Hepatocyte (in vitro differentiated cells): ENCODE measurements around the gene PRDM7. TPM values are rescaled to one million over a fixed set of nuclear protein-coding genes. Genes with fewer than 3 reads are reported as not detected.

Experiments used
- DNase-seq: peaks from one replicate; pipeline ENCODE4 v3.0.0-alpha.2; 2016; ENCODE audit warnings: low spot score
- H2AFZ ChIP-seq: fragments of 200-600 bp; sonication (generic); 2 replicates; pipeline ENCODE4 v1.6.0; 2016; ENCODE audit warnings: antibody characterized with exemption, mild to moderate bottlenecking
- H3K27ac ChIP-seq: fragments of 200-600 bp; sonication (generic); 2 replicates; pipeline ENCODE4 v1.5.1; 2016; ENCODE audit warnings: mild to moderate bottlenecking
- H3K27me3 ChIP-seq: fragments of 200-600 bp; sonication (generic); 2 replicates; pipeline ENCODE4 v1.6.1; 2016
- H3K36me3 ChIP-seq: fragments of 200-600 bp; sonication (generic); replicated peaks from 2 replicates; pipeline ENCODE4 v1.5.1; 2016; ENCODE audit warnings: low read depth; ENCODE audit not compliant: insufficient read depth
- H3K4me1 ChIP-seq: fragments of 200-600 bp; sonication (generic); 2 replicates; pipeline ENCODE4 v1.5.1; 2016; ENCODE audit warnings: mild to moderate bottlenecking, moderate library complexity; ENCODE audit not compliant: insufficient read depth
- H3K4me2 ChIP-seq: fragments of 200-600 bp; sonication (generic); 2 replicates; pipeline ENCODE4 v1.6.0; 2016
- H3K4me3 ChIP-seq: fragments of 200-600 bp; sonication (generic); 2 replicates; pipeline ENCODE4 v1.5.1; 2016; ENCODE audit warnings: mild to moderate bottlenecking
- H3K79me2 ChIP-seq: fragments of 200-600 bp; sonication (generic); 2 replicates; pipeline ENCODE4 v1.6.0; 2017; ENCODE audit warnings: mild to moderate bottlenecking
- H3K9me2 ChIP-seq: fragments of 200-600 bp; sonication (generic); replicated peaks from 2 replicates; pipeline ENCODE4 v1.6.0; 2017; ENCODE audit warnings: mild to moderate bottlenecking; ENCODE audit not compliant: insufficient read depth
- H3K9me3 ChIP-seq: fragments of 200-600 bp; sonication (generic); 2 replicates; pipeline ENCODE4 v1.5.1; 2016; ENCODE audit warnings: low read depth, mild to moderate bottlenecking
- H4K20me1 ChIP-seq: fragments of 200-600 bp; sonication (generic); 2 replicates; pipeline ENCODE4 v1.6.0; 2016; ENCODE audit warnings: mild to moderate bottlenecking; ENCODE audit not compliant: insufficient read depth, poor library complexity, severe bottlenecking
- EZH2 ChIP-seq: fragments of 200-600 bp; sonication (generic); IDR thresholded peaks from 2 replicates; pipeline ENCODE4 v1.6.1; 2016; ENCODE audit warnings: antibody characterized with exemption, mild to moderate bottlenecking, borderline replicate concordance
- EZH2phosphoT487 ChIP-seq: fragments of 200-600 bp; sonication (generic); IDR thresholded peaks from one replicate; pipeline ENCODE4 v1.6.1; 2018; ENCODE audit warnings: antibody characterized with exemption, mild to moderate bottlenecking, low read depth, moderate library complexity; ENCODE audit not compliant: unreplicated experiment, severe bottlenecking
- WGBS: methylation state at CpG from one replicate; pipeline ENCODE4 v1.1.6; 2016; ENCODE audit warnings: low lambda C conversion rate; ENCODE audit errors: missing lambda C conversion rate; 5-methylcytosine and 5-hydroxymethylcytosine counted together
- polyA plus RNA-seq: library from polyadenylated mRNA; unstranded; fragments of >200 nt; fragmentation: Nextera tagmentation; extraction: Ambion mirVana; gene quantifications from 2 replicates; pipeline ENCODE4 v1.2.1, GENCODE V29; 2016
- total RNA-seq: library from RNA; depleted of rRNA; stranded (reverse); fragments of >200 nt; gene quantifications from 2 replicates; pipeline ENCODE4 v1.2.3, GENCODE V29; 2014
- TF ChIP-seq, protein P1 (sequence below): fragments of 200-600 bp; sonication (generic); IDR thresholded peaks from 2 replicates; pipeline ENCODE4 v1.5.1; 2016; ENCODE audit warnings: antibody characterized with exemption, mild to moderate bottlenecking; ENCODE audit not compliant: poor library complexity

Gene PRDM7
- total and polyA plus RNA-seq, 2 experiments from 2014 or later: not detected

DNA sequence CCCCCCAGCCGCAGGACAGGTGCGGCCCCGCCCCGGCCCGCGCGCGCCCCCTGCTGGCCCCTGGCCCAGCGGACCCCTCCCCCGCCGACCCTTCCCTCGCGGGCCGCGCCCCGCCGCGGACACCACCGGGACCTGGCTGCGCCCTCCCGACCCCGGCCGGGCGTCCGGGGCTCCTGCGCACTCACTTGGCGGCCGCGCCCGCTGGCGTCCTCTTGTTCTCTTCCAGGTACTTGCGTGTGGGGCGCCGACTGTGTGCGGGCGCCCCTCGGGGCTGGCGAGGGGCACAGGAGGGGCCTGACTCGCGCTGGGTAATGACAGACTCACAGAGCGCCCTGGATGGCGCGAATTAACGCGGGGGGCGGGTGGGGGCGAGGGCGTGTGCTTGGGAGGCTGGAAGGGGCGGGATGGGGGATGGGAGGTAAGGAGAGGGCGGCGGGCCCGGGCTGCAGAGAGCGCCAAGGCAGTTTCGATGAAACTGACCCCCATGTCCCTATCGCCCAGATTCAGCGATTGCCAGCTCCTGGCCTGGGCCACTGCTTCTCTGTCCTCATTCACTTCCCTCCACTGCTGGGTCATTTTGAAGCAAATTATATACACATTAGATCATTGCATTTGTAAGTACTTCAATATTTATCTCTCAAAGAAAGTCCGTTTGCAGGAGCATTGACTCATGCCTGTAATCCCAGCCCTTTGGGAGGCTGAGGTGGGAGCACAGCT is 57.4 kb downstream of the PRDM7 start:
- DNase-seq: peak; percentile 80
- Histone ChIP-seq H3K27ac (peak overlapping the region; percentile 94), H2AFZ (peak overlapping the region; percentile 97), H4K20me1 (no peaks in the 10 kb centered on the region), H3K9me2 (no peaks in the 10 kb centered on the region), H3K79me2 (peaks cover 2% of the 10 kb centered on the region), H3K4me3 (peak overlapping the region; percentile 97), H3K4me1 (peaks cover 9% of the 10 kb centered on the region), H3K4me2 (peak overlapping the region; percentile 97), H3K9me3 (no peaks in the 10 kb centered on the region), H3K36me3 (no peaks in the 10 kb centered on the region), H3K27me3 (no peaks in the 10 kb centered on the region)
- 1% methylated on average over 34 of the region's 57 CpGs for WGBS
- no peak for TF ChIP-seq EZH2
- TF ChIP-seq, protein P1, sequence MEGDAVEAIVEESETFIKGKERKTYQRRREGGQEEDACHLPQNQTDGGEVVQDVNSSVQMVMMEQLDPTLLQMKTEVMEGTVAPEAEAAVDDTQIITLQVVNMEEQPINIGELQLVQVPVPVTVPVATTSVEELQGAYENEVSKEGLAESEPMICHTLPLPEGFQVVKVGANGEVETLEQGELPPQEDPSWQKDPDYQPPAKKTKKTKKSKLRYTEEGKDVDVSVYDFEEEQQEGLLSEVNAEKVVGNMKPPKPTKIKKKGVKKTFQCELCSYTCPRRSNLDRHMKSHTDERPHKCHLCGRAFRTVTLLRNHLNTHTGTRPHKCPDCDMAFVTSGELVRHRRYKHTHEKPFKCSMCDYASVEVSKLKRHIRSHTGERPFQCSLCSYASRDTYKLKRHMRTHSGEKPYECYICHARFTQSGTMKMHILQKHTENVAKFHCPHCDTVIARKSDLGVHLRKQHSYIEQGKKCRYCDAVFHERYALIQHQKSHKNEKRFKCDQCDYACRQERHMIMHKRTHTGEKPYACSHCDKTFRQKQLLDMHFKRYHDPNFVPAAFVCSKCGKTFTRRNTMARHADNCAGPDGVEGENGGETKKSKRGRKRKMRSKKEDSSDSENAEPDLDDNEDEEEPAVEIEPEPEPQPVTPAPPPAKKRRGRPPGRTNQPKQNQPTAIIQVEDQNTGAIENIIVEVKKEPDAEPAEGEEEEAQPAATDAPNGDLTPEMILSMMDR: peak; percentile 34
- no peak for TF ChIP-seq EZH2phosphoT487

DNA sequence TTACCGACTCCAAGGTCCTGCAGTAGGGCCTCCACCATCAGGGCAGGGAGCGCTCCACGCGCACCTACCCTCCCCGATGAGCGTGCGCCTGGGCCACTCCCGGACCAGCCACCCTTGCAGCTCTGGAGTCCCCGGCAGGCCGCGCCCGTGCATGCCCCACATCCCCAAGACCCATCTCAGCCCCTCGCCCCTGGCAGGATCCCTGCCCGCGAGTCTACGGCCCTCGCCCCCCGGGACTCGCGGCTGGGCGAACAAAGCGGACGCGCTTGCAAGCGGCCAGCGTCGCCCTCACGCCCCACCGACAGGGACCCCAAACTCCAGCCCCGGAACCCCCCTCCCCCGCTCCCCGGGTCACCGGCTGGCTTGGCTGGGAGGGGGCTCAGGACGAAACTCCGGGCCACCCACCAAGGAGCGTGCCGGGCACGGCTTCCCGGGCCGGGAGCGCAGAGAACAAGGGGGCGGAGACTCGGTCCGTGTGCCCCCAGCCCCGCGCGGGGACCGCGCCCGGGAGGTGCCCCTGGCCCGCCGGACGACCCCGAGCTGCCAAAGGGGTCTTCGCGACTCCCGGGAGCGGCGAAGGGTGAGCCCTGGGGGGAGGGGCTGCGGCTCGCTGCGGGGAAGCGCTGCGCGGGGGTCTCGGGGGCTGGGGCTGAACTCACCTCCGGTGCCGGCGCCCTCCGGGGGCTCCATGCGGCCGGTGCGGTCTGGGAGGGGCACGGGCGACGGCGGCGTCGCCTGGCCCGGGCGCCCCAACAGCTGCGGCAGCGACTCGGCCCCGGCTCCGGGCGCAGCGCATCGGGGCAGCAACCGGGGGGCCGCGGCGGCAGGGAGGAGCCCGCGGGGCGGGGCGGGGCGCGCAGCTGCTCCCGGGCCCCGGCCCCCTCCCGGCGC is 58.2 kb downstream of the PRDM7 start, which contains the start of gene DBNDD1:
DBNDD1 (minus strand) TSS at position 805 of the 891 bp plus-strand sequence; CDS start at position 690, 115 bp downstream.
- 2% methylated on average over 16 of the region's 103 CpGs for WGBS

DNA sequence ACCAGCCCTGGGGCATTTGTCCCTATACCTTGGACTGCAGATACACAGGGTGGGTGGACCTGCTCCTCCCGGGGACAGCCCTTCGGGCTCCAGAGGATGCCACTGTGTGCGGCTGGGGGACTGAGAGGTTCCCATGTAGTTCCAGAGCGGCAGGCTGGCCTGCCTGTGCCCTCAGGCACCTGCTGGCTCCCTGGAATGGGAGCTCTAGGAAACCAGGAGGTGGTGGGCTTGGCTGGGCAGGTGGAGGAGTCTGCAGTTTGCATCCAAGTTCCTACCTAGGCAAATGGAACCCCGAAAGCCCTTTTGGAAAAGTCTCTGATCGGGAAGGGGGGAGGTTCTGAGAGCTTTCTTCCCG is 58.9 kb downstream of the PRDM7 start:
- no peaks in the 10 kb centered on the region for H3K9me2 ChIP-seq
- H3K4me2 ChIP-seq: peak overlapping the region; percentile 100
- no peaks in the 10 kb centered on the region for H3K27me3 ChIP-seq
- no peak overlapping the region for H3K27ac ChIP-seq
- no peaks in the 10 kb centered on the region for H3K36me3 ChIP-seq
- no peak overlapping the region for H3K4me3 ChIP-seq
- peaks cover 9% of the 10 kb centered on the region for H3K4me1 ChIP-seq
- no peaks in the 10 kb centered on the region for H4K20me1 ChIP-seq
- H2AFZ ChIP-seq: no peak overlapping the region
- peaks cover 2% of the 10 kb centered on the region for H3K79me2 ChIP-seq
- TF ChIP-seq, protein P1: no peak
- TF ChIP-seq EZH2 (no peak), EZH2phosphoT487 (no peak)
- no peaks in the 10 kb centered on the region for H3K9me3 ChIP-seq
- no peak for DNase-seq
- 31% methylated on average over 7 of the region's 7 CpGs for WGBS

More for the DNA sequence above, 58.2 kb downstream of the PRDM7 start, which contains the start of gene DBNDD1:
- Histone ChIP-seq H4K20me1 (no peaks in the 10 kb centered on the region), H3K27me3 (no peaks in the 10 kb centered on the region), H2AFZ (peak within 1 kb of the TSS; percentile 97), H3K4me3 (peak within 1 kb of the TSS; percentile 97), H3K4me1 (peaks cover 9% of the 10 kb centered on the region), H3K9me2 (no peaks in the 10 kb centered on the region), H3K79me2 (peaks cover 2% of the 10 kb centered on the region), H3K36me3 (no peaks in the 10 kb centered on the region), H3K27ac (peak within 1 kb of the TSS; percentile 94), H3K9me3 (no peaks in the 10 kb centered on the region), H3K4me2 (peak within 1 kb of the TSS; percentile 100)
- peak; percentile 56 for DNase-seq
- TF ChIP-seq, protein P1: no peak
- TF ChIP-seq EZH2 (no peak), EZH2phosphoT487 (no peak)
